OCI-LY1 (cell line): ENCODE measurements around the gene ENTPD8.

Source experiments
- H2AFZ ChIP-seq: fragments of 200-600 bp; sonication (generic), shearing (Covaris generic); 2 replicates; pipeline ENCODE4 v1.6.0; 2014; ENCODE audit warnings: antibody characterized with exemption, mild to moderate bottlenecking, low read length
- H3F3A ChIP-seq: fragments of 200-600 bp; sonication (generic), shearing (Covaris generic); 2 replicates; pipeline ENCODE4 v1.6.0; 2014; ENCODE audit warnings: mild to moderate bottlenecking, antibody characterized with exemption, low read length, moderate library complexity; ENCODE audit not compliant: insufficient read depth
- H3K27ac ChIP-seq: fragments of 200-600 bp; sonication (generic); 2 replicates; pipeline ENCODE4 v1.5.1; 2014; ENCODE audit warnings: low read length, mixed run types, mild to moderate bottlenecking, low read depth; ENCODE audit not compliant: poor library complexity, severe bottlenecking
- H3K27me3 ChIP-seq: fragments of 200-600 bp; sonication (generic); 2 replicates; pipeline ENCODE4 v1.6.0; 2014; ENCODE audit warnings: antibody characterized with exemption, mild to moderate bottlenecking, low read length, moderate library complexity; ENCODE audit not compliant: insufficient read depth
- H3K36me3 ChIP-seq: fragments of 200-600 bp; sonication (generic); 2 replicates; pipeline ENCODE4 v1.6.1; 2014; ENCODE audit warnings: mild to moderate bottlenecking, antibody characterized with exemption, low read length, moderate library complexity, mixed read lengths; ENCODE audit not compliant: insufficient read depth
- H3K4me1 ChIP-seq: fragments of 200-600 bp; sonication (generic); 2 replicates; pipeline ENCODE4 v1.5.1; 2014; ENCODE audit warnings: mild to moderate bottlenecking, low read length, moderate library complexity; ENCODE audit not compliant: insufficient read depth, severe bottlenecking
- H3K4me2 ChIP-seq: fragments of 200-600 bp; sonication (generic), shearing (Covaris generic); 2 replicates; pipeline ENCODE4 v1.6.1; 2014; ENCODE audit warnings: low read length
- H3K4me3 ChIP-seq: fragments of 200-600 bp; sonication (generic); 2 replicates; pipeline ENCODE4 v1.5.1; 2014; ENCODE audit warnings: low read length, low read depth, mild to moderate bottlenecking, mixed read lengths; ENCODE audit not compliant: poor library complexity, severe bottlenecking
- H3K79me2 ChIP-seq: fragments of 200-600 bp; shearing (Covaris generic); 2 replicates; pipeline ENCODE4 v1.6.1; 2016; ENCODE audit warnings: mixed run types, low read length, mixed read lengths; ENCODE audit not compliant: insufficient read depth
- H3K9ac ChIP-seq: fragments of 200-600 bp; sonication (generic), shearing (Covaris generic); 2 replicates; pipeline ENCODE4 v1.6.1; 2014; ENCODE audit warnings: mild to moderate bottlenecking, low read length, mixed read lengths
- H3K9me2 ChIP-seq: fragments of 200-600 bp; sonication (generic), shearing (Covaris generic); 2 replicates; pipeline ENCODE4 v1.6.1; 2014; ENCODE audit warnings: low read depth, mild to moderate bottlenecking, low read length, mixed read lengths
- H3K9me3 ChIP-seq: fragments of 200-600 bp; shearing (Covaris generic); 2 replicates; pipeline ENCODE4 v1.6.1; 2014; ENCODE audit warnings: low read length, mixed read lengths
- H4K20me1 ChIP-seq: fragments of 200-600 bp; sonication (generic), shearing (Covaris generic); 2 replicates; pipeline ENCODE4 v1.6.0; 2016; ENCODE audit warnings: mild to moderate bottlenecking, low read length; ENCODE audit not compliant: insufficient read depth
- EZH2 ChIP-seq: fragments of 200-600 bp; sonication (generic), shearing (Covaris generic); IDR thresholded peaks from 2 replicates; pipeline ENCODE4 v1.8.0; 2017; ENCODE audit warnings: borderline replicate concordance, mixed run types, mild to moderate bottlenecking, antibody characterized with exemption, low read length, moderate library complexity, mixed read lengths
- TF ChIP-seq, protein P1 (sequence below): fragments of 200-600 bp; sonication (generic), shearing (Covaris generic); IDR thresholded peaks from 2 replicates; pipeline ENCODE4 v1.5.1; 2017; ENCODE audit warnings: mild to moderate bottlenecking, antibody characterized with exemption, low read length, moderate library complexity, mixed read lengths

ENTPD8 gene

DNA sequence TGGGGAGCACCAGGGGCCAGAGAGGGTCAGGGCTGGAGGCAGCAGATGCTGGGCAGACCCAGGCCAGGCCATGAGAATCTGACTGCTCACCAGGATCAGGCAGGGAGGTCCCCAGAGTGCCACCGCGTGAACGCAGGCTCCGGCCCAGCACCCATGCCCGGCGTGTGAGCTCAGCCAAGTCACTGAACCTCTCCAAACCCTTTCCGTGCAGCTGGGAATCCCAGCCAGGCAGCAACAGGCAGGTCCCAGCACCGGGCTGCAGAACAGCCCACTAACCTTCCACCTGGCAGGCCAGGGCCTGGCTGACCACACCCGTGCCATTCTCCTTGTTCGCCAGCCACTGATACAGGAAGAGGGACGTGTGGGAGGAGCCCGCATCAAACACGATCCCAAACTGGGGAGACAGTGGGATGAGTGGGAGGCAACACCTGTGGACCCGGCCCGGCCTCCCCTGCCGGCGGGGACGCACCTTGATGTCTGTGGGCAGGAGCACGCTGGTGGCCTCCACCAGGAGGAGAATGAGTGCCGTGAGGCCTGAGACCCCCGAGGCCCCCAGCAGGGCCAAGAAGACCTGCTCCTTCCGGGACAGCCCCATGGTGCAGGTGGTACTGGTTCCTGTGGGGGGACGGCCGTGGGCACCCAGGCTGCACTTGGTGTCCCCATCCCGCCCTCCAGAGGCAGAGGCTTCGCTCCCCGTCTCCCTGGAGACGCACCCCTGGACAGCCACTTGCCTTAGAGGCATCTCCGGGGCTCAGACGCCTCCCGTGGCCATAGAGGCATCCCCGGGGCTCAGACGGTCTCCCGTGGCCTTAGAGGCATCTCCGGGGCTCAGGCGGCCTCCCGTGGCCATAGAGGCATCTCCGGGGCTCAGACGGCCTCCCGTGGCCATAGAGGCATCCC lies 3.2 kb downstream of the ENTPD8 start:
- Histone ChIP-seq H3K9me2 (no peaks in the 10 kb centered on the region), H3K4me3 (no peak overlapping the region), H2AFZ (no peak overlapping the region), H3K27ac (no peak overlapping the region), H3K79me2 (no peaks in the 10 kb centered on the region), H3F3A (no peaks in the 10 kb centered on the region), H3K9me3 (no peaks in the 10 kb centered on the region), H3K36me3 (no peaks in the 10 kb centered on the region), H3K4me2 (no peak overlapping the region), H3K4me1 (no peaks in the 10 kb centered on the region), H3K9ac (no peak overlapping the region), H3K27me3 (0 out of 2 replicates have a peak, but pooled peaks cover 12% of the 10 kb centered on the region), H4K20me1 (no peaks in the 10 kb centered on the region)
- TF ChIP-seq EZH2, result no peak
- TF ChIP-seq, protein P1, sequence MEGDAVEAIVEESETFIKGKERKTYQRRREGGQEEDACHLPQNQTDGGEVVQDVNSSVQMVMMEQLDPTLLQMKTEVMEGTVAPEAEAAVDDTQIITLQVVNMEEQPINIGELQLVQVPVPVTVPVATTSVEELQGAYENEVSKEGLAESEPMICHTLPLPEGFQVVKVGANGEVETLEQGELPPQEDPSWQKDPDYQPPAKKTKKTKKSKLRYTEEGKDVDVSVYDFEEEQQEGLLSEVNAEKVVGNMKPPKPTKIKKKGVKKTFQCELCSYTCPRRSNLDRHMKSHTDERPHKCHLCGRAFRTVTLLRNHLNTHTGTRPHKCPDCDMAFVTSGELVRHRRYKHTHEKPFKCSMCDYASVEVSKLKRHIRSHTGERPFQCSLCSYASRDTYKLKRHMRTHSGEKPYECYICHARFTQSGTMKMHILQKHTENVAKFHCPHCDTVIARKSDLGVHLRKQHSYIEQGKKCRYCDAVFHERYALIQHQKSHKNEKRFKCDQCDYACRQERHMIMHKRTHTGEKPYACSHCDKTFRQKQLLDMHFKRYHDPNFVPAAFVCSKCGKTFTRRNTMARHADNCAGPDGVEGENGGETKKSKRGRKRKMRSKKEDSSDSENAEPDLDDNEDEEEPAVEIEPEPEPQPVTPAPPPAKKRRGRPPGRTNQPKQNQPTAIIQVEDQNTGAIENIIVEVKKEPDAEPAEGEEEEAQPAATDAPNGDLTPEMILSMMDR, result no peak

DNA sequence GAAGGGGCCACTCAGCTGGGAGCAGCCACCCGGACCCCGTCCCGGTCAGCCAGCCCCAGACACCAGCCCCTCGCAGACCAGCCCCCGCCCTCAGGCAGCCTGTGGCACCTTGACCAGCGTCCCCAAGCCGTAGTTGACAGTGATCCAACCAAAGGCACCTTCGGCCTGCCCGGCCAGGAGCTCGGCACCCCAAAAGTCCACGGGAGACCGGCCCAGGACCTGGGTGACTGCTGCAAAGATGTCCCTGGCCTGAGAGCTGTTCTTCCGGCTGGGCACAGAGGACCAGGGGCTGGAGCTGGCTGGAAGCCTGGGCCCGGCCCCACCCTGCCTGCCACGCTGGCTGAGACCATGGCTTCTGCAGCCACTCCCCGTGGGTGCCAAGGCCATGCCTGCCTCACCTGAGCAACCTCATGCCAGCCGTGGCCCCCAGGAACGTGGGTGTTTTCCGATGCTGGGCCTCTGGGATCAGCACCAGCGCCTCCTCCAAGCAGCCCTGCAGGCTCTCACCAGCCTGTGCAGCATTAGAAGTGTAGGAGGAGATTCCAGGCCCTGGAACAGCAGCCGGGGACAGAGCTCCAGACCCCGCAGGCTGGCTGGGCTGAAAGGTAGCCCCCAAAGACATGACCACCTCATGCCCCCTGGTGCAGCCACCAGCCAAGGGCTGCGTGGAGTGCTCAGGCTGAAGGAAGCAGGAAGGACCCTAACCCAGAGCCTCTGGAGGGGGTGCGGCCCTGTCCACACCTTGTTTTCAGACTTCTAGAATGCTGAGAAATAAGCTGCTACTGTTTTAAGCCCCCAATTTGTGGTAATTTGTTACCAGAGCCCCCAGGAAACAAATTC lies 4.2 kb downstream of the ENTPD8 start:
- Histone ChIP-seq H3K4me3 (no peak overlapping the region), H3F3A (no peaks in the 10 kb centered on the region), H3K9me3 (no peaks in the 10 kb centered on the region), H3K27me3 (0 out of 2 replicates have a peak, but pooled peaks cover 12% of the 10 kb centered on the region), H3K79me2 (no peaks in the 10 kb centered on the region), H3K27ac (no peak overlapping the region), H3K36me3 (no peaks in the 10 kb centered on the region), H2AFZ (no peak overlapping the region), H4K20me1 (no peaks in the 10 kb centered on the region), H3K4me1 (no peaks in the 10 kb centered on the region), H3K9ac (no peak overlapping the region), H3K9me2 (no peaks in the 10 kb centered on the region), H3K4me2 (no peak overlapping the region)
- TF ChIP-seq, protein P1, result no peak
- no peak for TF ChIP-seq EZH2

DNA sequence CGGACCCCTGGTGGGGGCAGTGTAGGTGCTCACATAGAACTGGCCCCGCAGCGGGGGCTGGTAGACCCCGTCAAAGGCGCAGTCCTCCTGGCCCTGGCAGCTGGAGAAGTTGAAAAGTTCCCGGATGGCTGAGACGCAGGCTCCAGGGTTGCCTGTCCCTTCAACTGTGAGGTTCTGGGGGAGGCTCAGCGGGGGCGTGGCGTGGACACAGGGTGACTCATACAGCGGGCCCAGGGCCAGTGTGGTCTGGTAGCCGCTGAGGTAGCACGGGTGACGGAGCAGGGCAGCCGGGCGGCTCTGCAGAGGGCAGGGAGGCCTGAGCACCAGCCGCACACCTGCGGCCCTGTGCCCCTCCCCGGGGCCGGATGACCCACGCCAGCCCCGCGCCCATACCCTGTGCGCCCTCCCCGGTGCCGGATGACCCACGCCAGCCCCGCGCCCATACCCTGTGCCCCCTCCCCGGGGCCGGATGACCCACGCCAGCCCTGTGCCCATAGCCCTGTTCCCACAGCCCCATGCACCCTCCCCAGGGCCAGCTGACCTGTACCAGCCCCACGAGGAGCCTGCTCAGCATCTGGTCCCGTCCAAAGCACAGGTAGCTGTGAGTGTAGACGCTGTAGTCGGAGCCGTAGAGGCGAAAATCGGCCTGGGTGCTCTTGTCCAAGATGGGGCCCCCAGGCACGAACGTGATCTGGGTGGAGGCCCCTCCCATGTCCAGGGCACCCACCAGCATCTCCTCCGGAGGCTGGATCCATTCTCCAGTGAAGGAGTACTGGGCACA lies 5.0 kb downstream of the ENTPD8 start:
- H3K9ac ChIP-seq, result no peak overlapping the region

More for the DNA sequence above, 5.0 kb downstream of the ENTPD8 start:
- TF ChIP-seq EZH2, result no peak
- TF ChIP-seq, protein P1, result no peak
- Histone ChIP-seq H3K9me2 (no peaks in the 10 kb centered on the region), H3K27me3 (0 out of 2 replicates have a peak, but pooled peaks cover 12% of the 10 kb centered on the region), H3K79me2 (no peaks in the 10 kb centered on the region), H4K20me1 (no peaks in the 10 kb centered on the region), H3K36me3 (no peaks in the 10 kb centered on the region), H3K4me2 (no peak overlapping the region), H3F3A (no peaks in the 10 kb centered on the region), H3K4me1 (no peaks in the 10 kb centered on the region), H3K4me3 (no peak overlapping the region), H2AFZ (no peak overlapping the region), H3K27ac (no peak overlapping the region), H3K9me3 (no peaks in the 10 kb centered on the region)
